PFSK-1 (cell line): ENCODE results near the gene KIDINS220.

Source experiments
- SIN3A ChIP-seq: IDR thresholded peaks from 2 replicates; pipeline ENCODE4 v1.6.1; 2012; ENCODE audit warnings: mild to moderate bottlenecking, low read length, moderate library complexity, borderline replicate concordance; ENCODE audit not compliant: insufficient read depth
- TAF1 ChIP-seq: IDR thresholded peaks from 2 replicates; pipeline ENCODE4 v1.6.1; 2012; ENCODE audit warnings: low read length, control low read depth, borderline replicate concordance; ENCODE audit not compliant: insufficient read depth

DNA sequence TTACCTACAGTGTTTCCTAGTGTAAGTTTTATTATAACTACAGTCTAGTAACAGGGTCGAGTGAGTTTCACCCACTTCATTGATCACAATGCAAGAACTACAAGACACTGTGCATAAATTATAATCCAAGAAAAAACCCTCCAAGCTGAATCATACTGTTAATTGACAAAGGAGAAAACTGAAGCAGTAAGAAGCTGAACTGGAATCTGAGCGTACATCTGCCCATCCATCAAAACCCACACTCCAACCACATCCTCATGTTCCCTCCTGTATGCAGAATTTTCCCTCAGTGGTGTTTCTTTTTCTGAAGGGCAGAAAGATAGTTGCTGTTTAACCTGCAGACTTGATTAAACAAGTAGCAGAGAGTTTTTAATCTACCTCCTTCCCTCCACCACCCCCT lies 49.5 kb upstream of the KIDINS220 start:
- TF ChIP-seq SIN3A (no peak), TAF1 (no peak)
